Esophagus muscularis mucosa (tissue), 4 donors: ENCODE results near the gene XPA. TPM values are rescaled to one million over a fixed set of nuclear protein-coding genes. Genes with fewer than 3 reads are reported as not detected.

Experiments used
- DNase-seq: peaks from one replicate; pipeline ENCODE4 v3.0.0-alpha.2; 2017; ENCODE audit errors: extremely low spot score
- H3K27ac ChIP-seq, 4 donors: fragments of 200-600 bp; sonication (generic); replicated peaks in 1 of 4; 1 replicate in 3 of 4; 2 replicates in 1 of 4; pipeline ENCODE4 v1.5.1; 2016 to 2019; ENCODE audit warnings: mild to moderate bottlenecking in 1 of 4
- H3K27me3 ChIP-seq, 4 donors: fragments of 200-600 bp; sonication (generic); one replicate each; pipeline versions ENCODE4 v1.5.1 to v1.6.0; 2016 to 2019
- H3K36me3 ChIP-seq, 4 donors: fragments of 200-600 bp; sonication (generic); one replicate each; pipeline ENCODE4 v1.5.1; 2016 to 2019
- H3K4me1 ChIP-seq, 4 donors: fragments of 200-600 bp; sonication (generic); one replicate each; pipeline ENCODE4 v1.5.1; 2016 to 2019
- H3K4me3 ChIP-seq, 4 donors: fragments of 200-600 bp; sonication (generic); 1 replicate in 2 of 4; 2 replicates in 2 of 4; pipeline ENCODE4 v1.5.1; 2016 to 2019; ENCODE audit warnings: mild to moderate bottlenecking in 4 of 4, moderate library complexity in 1 of 4
- H3K9me3 ChIP-seq, 4 donors: fragments of 200-600 bp; sonication (generic); 1 replicate in 3 of 4; 2 replicates in 1 of 4; pipeline ENCODE4 v1.5.1; 2016 to 2019
- EP300 ChIP-seq: sonication (generic); formaldehyde crosslinking; IDR thresholded peaks from one replicate; pipeline ENCODE4 v1.6.1; 2017; ENCODE audit warnings: antibody characterized with exemption
- POLR2A ChIP-seq: fragments of 450-650 bp; IDR thresholded peaks from one replicate; pipeline ENCODE4 v1.6.1; 2017; ENCODE audit warnings: antibody characterized with exemption, moderate library complexity, mild to moderate bottlenecking, low read depth
- POLR2AphosphoS5 ChIP-seq, 2 donors: sonication (generic); formaldehyde crosslinking; IDR thresholded peaks; one replicate each; pipeline ENCODE4 v1.6.1; 2017; ENCODE audit warnings: antibody characterized with exemption in 2 of 2
- WGBS: methylation state at CpG from one replicate; pipeline ENCODE4 v1.1.5; 2018; 5-methylcytosine and 5-hydroxymethylcytosine counted together
- intact Hi-C: fragments of 100-400 bp; cut with DNase I; formaldehyde crosslinking; loops from one replicate; pipeline ENCODE4 v1.15.1; 2023
- total RNA-seq, 4 donors: library from RNA; depleted of rRNA; stranded (reverse); fragments of >200 nt; gene quantifications; one replicate each; pipeline versions ENCODE4 v1.1.0 to v1.2.1, GENCODE V29; 2016
- TF ChIP-seq, protein P1 (sequence below), 3 experiments: fragments of 200-600 bp in 2 of 3; fragments of 450-650 bp in 1 of 3; sonication (generic) in 2 of 3; IDR thresholded peaks; one replicate each; pipeline ENCODE4 v1.5.1; 2017 to 2019; ENCODE audit warnings: antibody characterized with exemption in 3 of 3, mild to moderate bottlenecking in 2 of 3, moderate library complexity in 1 of 3

XPA gene
- total RNA-seq, 4 donors from 2014 or later, result 21.2 to 27.1 (median 22.9) TPM

GRCh38 chr9:97741947-97742346, 44.8 kb upstream of the XPA start:
- DNase-seq, result no peak
- H3K4me1 ChIP-seq, result peaks cover 13 to 15% (median 15%) of the 10 kb centered on the region in 4 donors
- H3K9me3 ChIP-seq, result peaks cover 0 to 11% (median 7%) of the 10 kb centered on the region in 4 donors
- intact Hi-C loops, result no loop called here
- 93% methylated on average over 6 of the region's 6 CpGs for WGBS
- no peak overlapping the region for H3K4me3 ChIP-seq
- TF ChIP-seq, protein P1, sequence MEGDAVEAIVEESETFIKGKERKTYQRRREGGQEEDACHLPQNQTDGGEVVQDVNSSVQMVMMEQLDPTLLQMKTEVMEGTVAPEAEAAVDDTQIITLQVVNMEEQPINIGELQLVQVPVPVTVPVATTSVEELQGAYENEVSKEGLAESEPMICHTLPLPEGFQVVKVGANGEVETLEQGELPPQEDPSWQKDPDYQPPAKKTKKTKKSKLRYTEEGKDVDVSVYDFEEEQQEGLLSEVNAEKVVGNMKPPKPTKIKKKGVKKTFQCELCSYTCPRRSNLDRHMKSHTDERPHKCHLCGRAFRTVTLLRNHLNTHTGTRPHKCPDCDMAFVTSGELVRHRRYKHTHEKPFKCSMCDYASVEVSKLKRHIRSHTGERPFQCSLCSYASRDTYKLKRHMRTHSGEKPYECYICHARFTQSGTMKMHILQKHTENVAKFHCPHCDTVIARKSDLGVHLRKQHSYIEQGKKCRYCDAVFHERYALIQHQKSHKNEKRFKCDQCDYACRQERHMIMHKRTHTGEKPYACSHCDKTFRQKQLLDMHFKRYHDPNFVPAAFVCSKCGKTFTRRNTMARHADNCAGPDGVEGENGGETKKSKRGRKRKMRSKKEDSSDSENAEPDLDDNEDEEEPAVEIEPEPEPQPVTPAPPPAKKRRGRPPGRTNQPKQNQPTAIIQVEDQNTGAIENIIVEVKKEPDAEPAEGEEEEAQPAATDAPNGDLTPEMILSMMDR (IDR thresholded peaks at IDR 0.05), result no peak
- peak overlapping the region in 2 of 4 donors; percentile 55 to 58 for H3K27ac ChIP-seq
- no peaks in the 10 kb centered on the region for H3K36me3 ChIP-seq
- peaks cover 0 to 23% (median 0%) of the 10 kb centered on the region in 4 donors for H3K27me3 ChIP-seq

GRCh38 chr9:97740848-97741821, 44.0 kb upstream of the XPA start:
- 10% methylated on average over 8 of the region's 56 CpGs for WGBS
- no peak for DNase-seq
- Histone ChIP-seq H3K9me3 (peaks cover 0 to 11% (median 7%) of the 10 kb centered on the region in 4 donors), H3K36me3 (no peaks in the 10 kb centered on the region), H3K4me1 (peaks cover 13 to 15% (median 14%) of the 10 kb centered on the region in 4 donors), H3K27ac (peak overlapping the region in 3 of 4 donors; percentile 55 to 62 (median 58)), H3K27me3 (peaks cover 0 to 29% (median 0%) of the 10 kb centered on the region in 4 donors), H3K4me3 (peak overlapping the region; percentile 47 to 59 (median 50))
- intact Hi-C loops, result no loop called here
- peak; percentile 54 to 56 for TF ChIP-seq POLR2AphosphoS5 (IDR thresholded peaks at IDR 0.05)
- no peak for TF ChIP-seq POLR2A
- no peak for TF ChIP-seq EP300
- TF ChIP-seq, protein P1 (IDR thresholded peaks at IDR 0.05), result peak; percentile 13 to 33 (median 15)

GRCh38 chr9:97737429-97737828, 40.3 kb upstream of the XPA start:
- 55% methylated on average over 3 of the region's 3 CpGs for WGBS

GRCh38 chr9:97735070-97735600, 38.0 kb upstream of the XPA start:
- peaks cover 0 to 44% (median 0%) of the 10 kb centered on the region in 4 donors for H3K27me3 ChIP-seq
- WGBS, result 94% methylated on average over 7 of the region's 7 CpGs

More at GRCh38 chr9:97737429-97737828, 40.3 kb upstream of the XPA start:
- Histone ChIP-seq H3K27me3 (peaks cover 0 to 48% (median 0%) of the 10 kb centered on the region in 4 donors), H3K4me1 (peaks cover 13 to 15% (median 14%) of the 10 kb centered on the region in 4 donors), H3K36me3 (no peaks in the 10 kb centered on the region), H3K9me3 (peaks cover 0 to 3% (median 2%) of the 10 kb centered on the region in 4 donors), H3K27ac (no peak overlapping the region), H3K4me3 (no peak overlapping the region)
- no peak for DNase-seq
- intact Hi-C loops, result no loop called here
- TF ChIP-seq POLR2AphosphoS5 (IDR thresholded peaks at IDR 0.05) (no peak), EP300 (no peak), POLR2A (no peak)
- TF ChIP-seq, protein P1 (IDR thresholded peaks at IDR 0.05), result no peak

More at GRCh38 chr9:97735070-97735600, 38.0 kb upstream of the XPA start:
- no peak for DNase-seq
- TF ChIP-seq POLR2AphosphoS5 (IDR thresholded peaks at IDR 0.05) (no peak), EP300 (no peak), POLR2A (no peak)
- TF ChIP-seq, protein P1 (IDR thresholded peaks at IDR 0.05), result no peak
- Histone ChIP-seq H3K4me3 (no peak overlapping the region), H3K27ac (no peak overlapping the region), H3K4me1 (no peaks in the 10 kb centered on the region), H3K36me3 (no peaks in the 10 kb centered on the region), H3K9me3 (peaks cover 0 to 5% (median 2%) of the 10 kb centered on the region in 4 donors)
- intact Hi-C loops, result no loop called here
